Tibial nerve (tissue), 4 donors: Measurements from ENCODE around the gene GIGYF1.

Experiments
- EP300 ChIP-seq, 2 donors: sonication (generic); formaldehyde crosslinking; IDR thresholded peaks; one replicate each; pipeline ENCODE4 v1.6.1; 2017; ENCODE audit warnings: antibody characterized with exemption in 2 of 2, mild to moderate bottlenecking in 1 of 2
- POLR2A ChIP-seq, 2 donors: fragments of 450-650 bp; IDR thresholded peaks; one replicate each; pipeline ENCODE4 v1.6.1; 2017; ENCODE audit warnings: antibody characterized with exemption in 2 of 2, mild to moderate bottlenecking in 2 of 2, moderate library complexity in 2 of 2
- TF ChIP-seq, protein P1 (sequence below), 5 experiments: fragments of 200-600 bp in 3 of 5; fragments of 450-650 bp in 2 of 5; sonication (generic) in 3 of 5; IDR thresholded peaks; one replicate each; pipeline ENCODE4 v1.5.1; 2016 to 2019; ENCODE audit warnings: antibody characterized with exemption in 5 of 5, mild to moderate bottlenecking in 3 of 5, moderate library complexity in 2 of 5

DNA sequence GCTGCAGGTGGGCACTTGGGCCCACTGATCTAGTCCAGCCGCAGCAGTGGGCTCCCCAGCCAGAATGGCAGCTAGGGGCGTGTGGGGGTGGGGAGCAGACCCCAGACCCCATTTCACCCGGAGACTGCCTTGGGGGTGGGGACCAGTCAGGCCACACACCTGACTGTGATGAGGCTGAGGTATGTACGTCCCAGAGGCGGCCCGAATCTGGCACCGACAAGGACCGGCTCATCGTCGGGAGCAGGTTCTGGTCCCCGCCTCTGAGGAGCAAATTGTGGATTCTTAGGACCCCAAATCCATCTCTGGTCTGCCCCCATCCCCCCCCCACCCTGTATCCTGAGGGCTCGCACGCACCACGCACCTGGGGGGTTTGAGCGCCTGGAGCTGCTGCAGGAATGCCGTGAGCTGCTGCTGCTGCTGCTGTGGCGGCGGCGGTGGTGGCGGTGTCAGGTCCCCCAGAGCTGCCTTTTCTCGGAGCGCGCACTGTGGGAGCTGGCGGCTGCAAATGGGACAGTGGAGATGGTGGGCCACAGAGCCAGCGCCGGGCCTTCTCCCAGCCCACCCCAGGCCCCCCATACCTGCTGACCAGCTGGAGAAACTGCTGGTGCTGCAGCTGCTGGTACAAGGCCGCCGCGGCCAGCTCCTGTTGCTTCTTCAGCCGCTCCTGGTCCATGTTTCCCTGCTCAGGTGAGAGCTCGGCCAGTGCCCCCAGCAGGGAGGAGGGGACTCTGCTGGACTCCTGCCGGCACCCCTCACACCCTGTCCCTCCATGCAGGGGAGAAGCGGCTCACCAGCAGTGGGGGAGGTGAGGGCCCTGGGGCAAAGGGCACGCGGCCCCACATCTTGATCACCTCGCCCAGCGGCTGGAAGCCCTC, 10.2 kb downstream of the GIGYF1 start:
- TF ChIP-seq, protein P1, sequence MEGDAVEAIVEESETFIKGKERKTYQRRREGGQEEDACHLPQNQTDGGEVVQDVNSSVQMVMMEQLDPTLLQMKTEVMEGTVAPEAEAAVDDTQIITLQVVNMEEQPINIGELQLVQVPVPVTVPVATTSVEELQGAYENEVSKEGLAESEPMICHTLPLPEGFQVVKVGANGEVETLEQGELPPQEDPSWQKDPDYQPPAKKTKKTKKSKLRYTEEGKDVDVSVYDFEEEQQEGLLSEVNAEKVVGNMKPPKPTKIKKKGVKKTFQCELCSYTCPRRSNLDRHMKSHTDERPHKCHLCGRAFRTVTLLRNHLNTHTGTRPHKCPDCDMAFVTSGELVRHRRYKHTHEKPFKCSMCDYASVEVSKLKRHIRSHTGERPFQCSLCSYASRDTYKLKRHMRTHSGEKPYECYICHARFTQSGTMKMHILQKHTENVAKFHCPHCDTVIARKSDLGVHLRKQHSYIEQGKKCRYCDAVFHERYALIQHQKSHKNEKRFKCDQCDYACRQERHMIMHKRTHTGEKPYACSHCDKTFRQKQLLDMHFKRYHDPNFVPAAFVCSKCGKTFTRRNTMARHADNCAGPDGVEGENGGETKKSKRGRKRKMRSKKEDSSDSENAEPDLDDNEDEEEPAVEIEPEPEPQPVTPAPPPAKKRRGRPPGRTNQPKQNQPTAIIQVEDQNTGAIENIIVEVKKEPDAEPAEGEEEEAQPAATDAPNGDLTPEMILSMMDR (IDR thresholded peaks at IDR 0.05) = no peak
- no peak for TF ChIP-seq POLR2A (IDR thresholded peaks at IDR 0.05)
- no peak for TF ChIP-seq EP300 (IDR thresholded peaks at IDR 0.05)
